Measurements from ENCODE around the gene SSTR5.

The SSTR5 gene

GRCh38 chr16:1102921-1103635, 30.5 kb downstream of the SSTR5 start:
- peak; percentile 62 for DNase-seq (ENCODE audit: low spot score)

DNA sequence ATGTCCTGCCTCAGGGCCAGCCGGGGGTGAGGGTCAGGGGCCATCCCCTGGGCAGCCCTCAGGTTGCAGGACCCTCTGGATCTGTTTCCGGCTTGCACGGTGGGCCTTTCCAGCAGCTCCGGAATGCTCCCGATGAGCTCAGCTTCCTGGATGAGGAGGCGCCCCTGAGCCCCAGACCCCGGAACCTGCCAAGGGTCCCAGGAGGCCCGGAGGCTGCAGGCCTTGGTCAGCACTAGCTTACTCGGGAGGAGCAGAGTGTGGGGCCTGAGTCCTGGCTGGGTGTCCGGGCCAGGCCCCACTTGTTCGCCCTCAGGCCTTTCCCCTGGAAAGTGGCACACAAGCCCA, 31.1 kb downstream of the SSTR5 start:
- no peak for DNase-seq (ENCODE audit: low spot score)

DNA sequence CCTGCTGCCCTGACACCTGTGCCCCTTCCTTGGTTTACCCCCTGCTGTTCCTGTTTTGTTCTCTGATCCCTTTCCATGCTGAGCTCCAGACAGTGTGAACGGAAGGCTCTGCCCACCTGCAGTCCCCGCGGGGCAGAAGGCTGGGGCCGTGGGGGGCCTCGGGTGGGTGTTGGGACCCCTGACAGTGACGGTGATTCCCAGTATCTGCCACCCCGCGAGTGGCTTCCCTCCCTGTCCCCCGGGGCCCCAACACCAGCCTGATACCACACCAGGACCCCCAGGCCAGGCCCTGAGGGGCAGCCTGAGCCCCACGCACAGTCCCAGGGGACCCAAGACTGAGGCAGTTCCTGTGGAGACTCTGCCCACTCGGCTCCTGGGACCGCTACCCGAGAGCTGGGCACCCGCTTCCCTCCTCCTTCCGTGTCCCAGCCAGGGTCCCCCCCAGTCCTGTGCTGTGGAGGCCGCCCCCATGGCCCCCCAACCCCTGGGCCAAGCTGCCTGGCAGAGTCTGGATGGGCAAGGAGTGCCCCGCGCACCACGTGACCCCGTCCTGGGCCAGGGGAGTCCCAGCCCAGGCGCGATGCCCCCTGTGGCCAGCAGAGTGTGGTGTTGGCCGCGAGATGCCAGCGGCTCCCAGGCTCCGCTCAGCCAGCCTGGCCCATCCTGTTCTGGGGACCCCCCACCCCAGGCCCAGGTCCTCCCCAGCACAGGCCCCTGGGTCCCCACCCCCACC, 33.5 kb downstream of the SSTR5 start:
- peak; percentile 7 for DNase-seq (ENCODE audit: low spot score)

- DNase-seq (ENCODE audit: low spot score) = no peak
Measured at GRCh38 chr16:1106659-1107058, 34.1 kb downstream of the SSTR5 start.

DNA sequence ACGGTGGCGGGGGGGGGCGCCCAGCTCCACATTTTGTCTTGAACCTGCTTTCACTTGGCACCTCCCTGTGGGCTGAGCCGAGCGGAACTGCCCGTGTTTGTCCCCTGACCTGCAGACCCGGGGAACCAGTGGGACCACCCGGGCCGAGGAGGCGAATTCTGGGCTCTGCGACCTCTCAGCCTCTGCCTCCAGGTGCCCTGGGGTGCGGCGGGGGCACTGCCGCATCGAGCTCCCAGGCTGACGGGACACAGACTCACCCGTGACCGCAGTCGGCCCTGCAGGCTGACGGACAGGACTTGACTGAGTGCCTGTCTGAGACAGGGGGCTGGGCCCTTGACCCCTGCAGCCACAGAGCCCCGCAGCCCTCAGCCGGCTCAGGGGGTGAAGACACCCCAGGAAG, 34.6 kb downstream of the SSTR5 start:
- no peak for DNase-seq (ENCODE audit: low spot score)

- no peak for DNase-seq (ENCODE audit: low spot score)
Measured at GRCh38 chr16:1107731-1108130, 35.2 kb downstream of the SSTR5 start.

DNA sequence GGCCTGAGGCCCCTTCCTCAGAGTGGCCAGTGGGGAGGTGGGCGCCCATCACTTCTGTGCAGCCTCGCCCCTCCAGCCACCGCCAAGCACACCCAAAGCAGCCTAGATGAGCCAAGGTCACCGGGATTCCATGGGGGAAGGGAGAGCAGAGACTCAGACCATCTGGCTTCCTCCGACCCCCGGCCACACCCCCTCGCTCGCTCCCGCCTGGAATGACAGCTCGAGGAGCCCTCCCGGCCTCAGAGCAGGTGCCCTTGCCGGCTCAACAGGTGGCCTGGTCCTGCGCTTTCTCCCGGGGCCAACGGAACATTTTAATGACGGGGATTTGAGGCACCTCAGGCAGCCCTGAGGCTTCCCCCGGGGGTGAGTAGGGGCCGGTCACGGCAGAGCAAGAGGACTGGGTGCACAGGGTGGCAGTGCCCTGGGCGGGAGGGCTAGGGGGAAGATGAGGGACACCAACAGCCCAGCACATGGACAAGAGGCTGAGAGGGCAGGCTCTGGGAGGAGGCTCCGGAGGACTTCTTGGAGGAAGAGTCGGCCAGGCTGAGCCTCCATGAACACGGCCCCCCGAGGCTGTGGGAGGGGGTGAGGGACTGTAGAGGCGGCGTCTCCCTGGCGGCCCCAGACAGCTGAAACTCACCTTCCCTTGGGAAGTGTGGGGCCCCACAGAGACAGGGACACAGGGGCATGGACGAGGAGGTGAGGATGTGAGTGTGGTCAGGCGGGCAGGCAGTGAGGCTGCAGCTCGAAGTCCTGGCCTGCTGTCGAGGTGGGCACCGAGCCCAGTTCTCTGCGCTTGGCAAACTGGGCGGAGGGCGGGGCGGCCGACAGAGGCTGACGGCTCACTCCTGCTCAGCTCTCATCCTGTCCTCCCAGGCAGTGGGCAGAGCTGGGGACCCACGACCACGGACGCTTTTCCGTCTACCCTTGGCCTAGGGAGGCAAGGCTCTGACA, 36.0 kb downstream of the SSTR5 start:
- DNase-seq (ENCODE audit: low spot score) = no peak

DNA sequence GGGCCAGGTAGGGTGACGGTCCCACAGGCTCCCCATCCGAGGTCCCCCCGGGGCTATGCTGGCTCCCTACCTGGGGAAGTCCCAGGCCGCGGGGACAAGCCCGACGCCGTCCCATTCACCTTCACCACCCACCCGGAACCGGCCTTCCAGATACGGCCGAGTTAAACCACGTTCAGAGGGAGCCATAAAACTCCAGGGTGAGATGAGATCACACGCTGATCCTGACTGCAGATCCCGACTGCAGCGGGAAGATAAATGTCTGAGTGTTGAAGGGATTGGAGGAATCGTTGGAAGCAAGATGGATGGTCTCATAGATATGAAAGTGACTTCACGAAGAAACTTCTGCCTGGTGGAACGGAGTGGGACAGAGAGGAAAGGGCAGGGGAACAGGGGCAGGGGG, 37.1 kb downstream of the SSTR5 start:
- DNase-seq (ENCODE audit: low spot score) = no peak

- DNase-seq (ENCODE audit: low spot score) = no peak
Measured at GRCh38 chr16:1112506-1113184, 40.1 kb downstream of the SSTR5 start.

DNA sequence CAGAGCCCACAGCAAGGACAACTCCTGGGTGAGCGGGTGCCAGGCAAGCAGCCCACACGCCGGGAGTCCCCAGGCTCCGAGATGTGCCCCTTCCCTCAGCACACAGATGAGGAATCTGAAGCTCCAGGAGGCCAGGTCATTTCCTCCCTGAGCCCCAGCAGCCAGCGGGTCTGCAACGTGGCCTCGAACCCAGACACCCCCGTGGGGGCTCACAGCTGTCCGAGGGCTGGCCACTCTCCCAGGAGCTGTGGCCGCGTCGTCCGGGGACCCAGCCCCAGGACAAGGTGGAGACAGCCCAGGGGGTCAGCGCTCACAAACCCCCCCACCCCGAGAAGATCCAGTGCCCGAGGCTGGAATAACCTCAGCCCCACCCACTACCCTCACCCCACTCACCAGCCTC, 40.9 kb downstream of the SSTR5 start:
- no peak for DNase-seq (ENCODE audit: low spot score)

DNA sequence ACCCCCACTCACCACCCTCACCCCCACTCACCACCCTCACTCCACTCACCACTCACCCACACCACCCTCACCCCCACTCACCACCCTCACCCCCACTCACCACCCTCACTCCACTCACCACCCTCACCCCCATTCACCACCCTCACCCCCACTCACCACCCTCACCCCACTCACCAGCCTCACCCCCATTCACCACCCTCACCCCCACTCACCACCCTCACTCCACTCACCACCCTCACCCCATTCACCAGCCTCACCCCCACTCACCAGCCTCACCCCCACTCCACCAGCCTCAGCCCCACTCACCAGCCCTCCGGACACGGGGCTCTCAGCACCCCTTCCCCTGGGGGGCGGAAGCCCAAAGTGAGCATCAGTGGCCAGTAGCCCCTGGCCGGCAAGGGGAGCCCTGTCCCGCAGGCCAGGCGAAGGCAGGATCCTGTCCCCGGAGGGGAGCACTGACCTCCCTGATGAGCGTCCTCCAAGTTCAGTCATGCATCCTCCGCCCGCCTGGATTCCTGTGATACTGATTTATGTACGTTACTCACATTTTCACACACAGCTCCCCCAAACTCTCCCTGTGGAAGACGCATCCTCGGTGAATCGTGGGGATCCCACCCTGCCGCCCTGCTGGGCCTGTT, 41.5 kb downstream of the SSTR5 start:
- no peak for DNase-seq (ENCODE audit: low spot score)

- DNase-seq (ENCODE audit: low spot score) = no peak
Measured at GRCh38 chr16:1116693-1117077, 44.1 kb downstream of the SSTR5 start.

GRCh38 chr16:1117176-1117900, 44.8 kb downstream of the SSTR5 start:
- no peak for DNase-seq (ENCODE audit: low spot score)

DNA sequence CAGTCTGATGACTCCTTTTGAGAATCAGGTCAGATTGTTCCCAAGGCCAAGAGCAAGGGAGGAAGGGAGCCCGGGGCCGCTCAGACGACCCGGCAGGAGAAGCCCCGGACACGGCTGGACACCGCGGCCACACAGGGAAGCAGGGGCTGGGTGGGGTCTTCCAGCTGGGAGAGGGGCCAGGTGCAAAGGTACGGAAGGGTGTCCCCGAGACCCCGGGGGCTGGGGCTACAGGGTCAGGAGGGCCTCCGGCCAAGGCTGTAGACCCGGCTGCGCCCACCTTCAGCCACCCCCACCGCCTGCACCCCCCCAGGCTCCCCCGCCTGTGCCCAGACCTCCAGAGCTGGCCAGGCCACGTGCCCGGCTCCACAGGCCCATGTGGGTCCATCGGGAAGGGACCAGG, 45.4 kb downstream of the SSTR5 start:
- no peak for DNase-seq (ENCODE audit: low spot score)

DNA sequence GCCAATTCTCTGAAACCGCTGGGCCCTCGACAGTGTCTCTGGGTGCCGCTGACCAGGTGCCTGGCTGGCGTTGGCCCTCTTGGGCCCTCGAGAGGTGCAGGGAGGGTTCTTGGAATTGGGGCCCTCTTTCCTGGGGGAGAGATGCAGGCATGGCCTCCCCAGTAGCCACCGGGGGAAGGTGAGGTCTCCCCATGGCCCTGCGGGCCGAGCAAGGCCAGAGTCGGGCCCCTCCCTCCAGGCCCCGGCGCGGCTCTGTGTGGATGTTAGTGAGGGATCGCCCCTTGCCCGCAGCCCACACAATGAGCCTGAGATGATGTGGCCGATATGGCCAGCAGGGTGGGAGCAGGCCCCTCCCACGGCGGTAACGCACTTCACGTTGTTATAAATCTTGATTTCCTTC, 46.6 kb downstream of the SSTR5 start:
- no peak for DNase-seq (ENCODE audit: low spot score)

GRCh38 chr16:1119766-1120576, 47.4 kb downstream of the SSTR5 start:
- no peak for DNase-seq (ENCODE audit: low spot score)

DNA sequence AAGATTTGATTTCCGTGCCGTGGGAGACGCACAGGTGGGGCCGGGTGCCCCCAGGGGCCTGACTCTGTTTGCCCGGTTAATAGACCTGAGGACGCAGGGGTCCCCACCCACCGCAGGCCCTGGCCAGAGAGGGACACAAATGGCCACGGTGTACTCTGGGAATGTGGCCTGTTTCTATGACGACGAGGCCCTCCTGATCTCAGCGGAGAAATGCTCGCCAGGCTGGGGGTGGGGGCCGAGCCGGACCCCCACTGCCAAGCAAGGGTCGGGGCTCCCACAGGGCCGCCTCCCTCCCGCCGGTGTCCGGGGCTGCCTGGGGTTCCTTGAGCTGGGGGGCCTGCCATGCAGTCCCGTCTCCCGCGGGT, 48.0 kb downstream of the SSTR5 start:
- DNase-seq (ENCODE audit: low spot score) = no peak

GRCh38 chr16:1121009-1121408, 48.5 kb downstream of the SSTR5 start:
- DNase-seq (ENCODE audit: low spot score) = no peak

- DNase-seq (ENCODE audit: low spot score) = no peak
Measured at GRCh38 chr16:1121601-1122397, 49.3 kb downstream of the SSTR5 start.

All from CD4-positive, alpha-beta T cell treated with Interleukin-15 for 4 hours (primary cell).